Esophagus squamous epithelium (tissue), 4 donors: ENCODE measurements around the gene SAA4.

Experiments used
- POLR2A ChIP-seq, 4 donors: fragments of 450-650 bp; IDR thresholded peaks; one replicate each; pipeline ENCODE4 v1.6.1; 2017; ENCODE audit warnings: antibody characterized with exemption in 4 of 4, mild to moderate bottlenecking in 4 of 4, moderate library complexity in 3 of 4
- TF ChIP-seq, protein P1 (sequence below), 6 experiments: fragments of 450-650 bp in 4 of 6; fragments of 200-600 bp in 2 of 6; sonication (generic) in 2 of 6; IDR thresholded peaks; one replicate each; pipeline ENCODE4 v1.5.1; 2016 to 2019; ENCODE audit warnings: antibody characterized with exemption in 6 of 6, mild to moderate bottlenecking in 4 of 6, moderate library complexity in 4 of 6

DNA sequence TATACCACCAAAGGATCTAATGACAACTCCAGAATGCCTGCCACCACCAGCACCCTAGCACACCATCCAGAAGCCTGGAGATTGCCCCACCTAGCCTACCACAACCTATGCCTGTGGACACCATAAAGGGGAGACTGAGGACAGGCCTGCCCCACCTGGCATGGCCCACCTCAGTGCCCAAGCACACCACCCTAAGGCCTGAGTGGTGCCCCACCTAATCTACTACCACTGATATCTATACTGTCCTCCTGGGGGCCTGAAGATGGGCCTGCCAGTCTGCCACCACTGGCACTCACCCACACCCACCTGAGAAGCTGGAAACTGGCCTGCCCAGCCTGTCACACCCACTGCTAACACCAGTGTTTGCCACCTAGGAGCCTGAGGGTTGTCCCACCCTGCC, 31.8 kb downstream of the SAA4 start:
- TF ChIP-seq, protein P1, sequence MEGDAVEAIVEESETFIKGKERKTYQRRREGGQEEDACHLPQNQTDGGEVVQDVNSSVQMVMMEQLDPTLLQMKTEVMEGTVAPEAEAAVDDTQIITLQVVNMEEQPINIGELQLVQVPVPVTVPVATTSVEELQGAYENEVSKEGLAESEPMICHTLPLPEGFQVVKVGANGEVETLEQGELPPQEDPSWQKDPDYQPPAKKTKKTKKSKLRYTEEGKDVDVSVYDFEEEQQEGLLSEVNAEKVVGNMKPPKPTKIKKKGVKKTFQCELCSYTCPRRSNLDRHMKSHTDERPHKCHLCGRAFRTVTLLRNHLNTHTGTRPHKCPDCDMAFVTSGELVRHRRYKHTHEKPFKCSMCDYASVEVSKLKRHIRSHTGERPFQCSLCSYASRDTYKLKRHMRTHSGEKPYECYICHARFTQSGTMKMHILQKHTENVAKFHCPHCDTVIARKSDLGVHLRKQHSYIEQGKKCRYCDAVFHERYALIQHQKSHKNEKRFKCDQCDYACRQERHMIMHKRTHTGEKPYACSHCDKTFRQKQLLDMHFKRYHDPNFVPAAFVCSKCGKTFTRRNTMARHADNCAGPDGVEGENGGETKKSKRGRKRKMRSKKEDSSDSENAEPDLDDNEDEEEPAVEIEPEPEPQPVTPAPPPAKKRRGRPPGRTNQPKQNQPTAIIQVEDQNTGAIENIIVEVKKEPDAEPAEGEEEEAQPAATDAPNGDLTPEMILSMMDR (IDR thresholded peaks at IDR 0.05): no peak
- TF ChIP-seq POLR2A (IDR thresholded peaks at IDR 0.05): no peak
